Activated T-cell treated with anti-CD3 and anti-CD28 coated beads for 4 hours (primary cell): ENCODE results near the gene DDAH1.

Experiments used
- DNase-seq: peaks from one replicate; pipeline ENCODE4 v3.0.0-alpha.2; 2020

Gene DDAH1

DNA sequence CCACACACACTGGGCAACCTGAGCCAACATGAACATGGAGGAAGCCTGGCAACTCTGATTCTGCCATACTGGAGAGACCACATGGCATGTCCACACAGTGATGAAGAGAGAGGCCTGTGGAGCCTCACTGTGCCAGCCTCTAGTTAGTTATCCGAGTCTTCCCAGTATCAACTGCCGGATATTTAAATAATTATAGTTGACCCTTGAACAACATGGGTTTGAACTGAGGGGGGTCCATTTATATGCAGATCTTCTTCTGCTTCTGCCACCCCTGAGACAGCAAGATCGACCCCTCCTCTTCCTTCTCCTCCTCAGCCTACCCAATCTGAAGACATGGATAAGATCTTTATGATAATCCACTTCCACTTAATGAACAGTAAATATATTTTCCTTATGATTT, 27.8 kb downstream of the DDAH1 start:
- no peak for DNase-seq

DNA sequence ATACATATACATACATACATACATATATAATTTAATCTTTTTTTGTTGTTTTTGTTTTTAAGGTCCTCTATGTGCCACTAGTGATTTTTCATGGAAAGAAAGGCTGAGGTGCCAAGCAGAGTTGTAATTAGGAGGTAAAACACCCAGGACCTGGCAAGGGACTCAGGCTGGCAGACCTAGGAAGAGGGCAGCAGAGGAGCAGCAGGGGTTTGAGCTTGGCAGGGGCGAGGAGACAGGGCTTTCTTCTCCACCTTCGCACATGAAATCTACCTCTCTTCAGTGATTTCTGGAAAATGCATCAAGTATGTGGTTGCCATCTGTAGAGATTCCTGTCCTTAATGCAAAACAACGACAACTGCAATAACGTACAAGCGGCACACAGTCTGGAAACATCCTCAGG, 31.9 kb downstream of the DDAH1 start:
- DNase-seq: no peak

DNA sequence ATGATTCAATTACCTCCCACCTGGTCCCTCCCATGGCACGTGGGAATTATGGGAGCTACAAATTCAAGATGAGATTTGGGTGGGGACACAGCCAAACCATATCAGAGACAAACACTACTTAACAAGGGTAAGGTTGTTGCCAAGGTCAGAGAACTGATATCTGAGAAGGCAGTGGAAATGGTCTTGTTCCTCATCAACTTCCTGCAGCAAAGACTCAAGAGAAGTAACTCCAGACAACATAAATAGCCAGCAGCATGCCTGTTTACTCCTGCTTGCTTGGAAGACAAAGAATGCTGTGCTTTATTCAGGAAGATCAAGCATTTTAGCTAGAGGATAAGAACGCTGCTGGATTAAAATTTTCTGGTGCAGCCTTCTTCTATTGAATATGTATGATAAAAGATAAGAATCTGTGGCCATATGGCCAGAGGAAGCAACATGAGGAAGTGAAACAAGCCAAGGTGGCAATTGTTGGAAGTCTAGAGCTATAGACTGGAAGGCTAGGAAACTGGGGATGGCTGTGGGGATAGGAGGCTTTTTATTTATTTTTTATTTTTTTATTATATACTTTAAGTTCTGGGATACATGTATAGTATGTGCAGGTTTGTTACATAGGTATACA, 36.4 kb downstream of the DDAH1 start:
- no peak for DNase-seq

DNA sequence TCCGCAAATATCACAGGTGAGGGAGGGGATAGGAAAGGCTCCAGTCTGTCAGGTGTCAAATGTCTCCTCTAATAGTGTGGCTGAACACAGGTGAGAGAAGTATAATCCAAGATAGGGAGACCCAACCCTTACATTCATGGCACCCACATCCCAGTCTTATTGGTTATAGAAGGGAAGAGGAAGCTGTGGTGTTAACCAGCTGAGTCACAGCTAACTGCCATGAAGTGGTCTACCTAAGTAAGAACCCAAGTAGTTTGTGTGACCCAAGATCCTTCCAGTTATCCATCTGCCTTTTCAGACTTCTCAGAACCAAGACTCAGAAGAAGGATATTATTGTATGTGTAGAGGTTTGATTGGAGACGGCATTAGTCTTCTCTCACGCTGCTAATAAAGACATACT, 37.1 kb downstream of the DDAH1 start:
- DNase-seq: no peak

DNA sequence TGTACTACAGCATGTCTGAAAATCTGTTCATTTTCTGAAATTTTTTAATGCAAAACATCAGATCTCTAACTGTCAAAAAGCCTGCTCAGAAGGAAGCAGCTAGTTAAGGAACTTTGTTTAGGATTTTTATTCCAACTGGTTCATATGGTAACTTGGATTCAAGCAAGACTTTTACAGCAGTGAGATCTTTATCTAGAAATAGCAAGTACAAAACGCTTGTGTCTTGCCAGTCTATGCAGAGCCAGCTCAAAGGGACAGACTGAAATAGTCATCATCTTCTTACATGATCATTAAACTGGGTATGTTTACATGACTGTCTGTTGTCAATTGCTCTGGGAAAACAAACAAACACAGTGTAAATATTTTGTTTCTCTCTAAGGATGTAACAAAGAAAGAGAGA, 37.6 kb downstream of the DDAH1 start:
- DNase-seq: no peak

DNA sequence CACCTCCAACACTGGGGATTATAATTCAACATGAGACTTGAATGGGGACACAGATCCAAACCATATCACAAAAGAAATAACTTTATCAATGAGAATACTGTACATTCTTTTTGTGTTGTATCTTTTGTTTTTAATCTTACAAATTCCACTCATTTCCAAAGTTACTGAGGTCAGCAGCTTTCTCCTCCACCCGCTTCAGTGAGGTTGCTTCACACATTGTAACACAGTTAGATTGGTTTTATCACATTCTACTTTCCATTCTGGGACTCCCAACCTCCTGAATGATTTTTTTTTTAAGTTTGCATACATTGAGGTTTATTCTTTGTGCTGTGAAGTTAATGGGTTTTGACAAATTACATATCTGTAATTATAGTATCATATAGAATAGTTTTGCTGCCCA, 43.8 kb downstream of the DDAH1 start:
- no peak for DNase-seq

DNA sequence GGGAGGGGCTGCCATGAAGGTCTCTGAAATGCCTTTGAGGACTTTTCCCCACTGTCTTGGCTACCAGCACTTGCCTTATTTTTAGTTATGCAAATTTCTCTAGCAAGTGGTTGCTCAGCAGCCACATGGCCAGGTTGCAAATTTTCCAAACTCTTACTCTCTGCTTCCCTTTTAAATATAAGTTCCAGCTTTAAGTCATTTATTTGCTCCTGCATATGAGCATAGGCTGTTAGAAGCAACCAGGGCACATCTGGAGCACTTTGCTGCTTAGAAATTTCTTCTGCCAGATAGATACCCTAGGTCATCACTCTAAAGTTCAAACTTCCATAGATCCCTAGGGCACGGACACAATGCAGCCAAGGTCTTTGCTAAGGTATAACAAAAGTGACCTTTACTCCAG, 44.8 kb downstream of the DDAH1 start:
- DNase-seq: no peak

DNA sequence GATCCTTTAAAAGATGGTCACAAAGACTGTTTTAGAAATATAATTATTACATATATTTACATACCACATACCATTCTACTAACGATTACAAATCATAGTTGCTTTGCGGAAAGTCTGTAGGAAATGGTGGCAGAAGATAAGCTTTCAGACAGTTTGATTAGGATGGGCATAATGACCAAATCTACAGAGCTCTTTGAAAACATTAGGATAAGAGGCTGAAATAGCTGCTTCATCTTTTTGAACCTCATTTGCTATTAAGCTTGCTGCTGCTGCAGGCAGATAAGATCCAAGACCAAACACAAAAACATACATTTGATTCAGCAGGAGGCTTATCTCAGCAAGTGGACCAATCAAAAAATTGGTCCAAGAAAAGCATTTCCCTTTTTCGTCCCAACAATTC, 47.1 kb downstream of the DDAH1 start:
- DNase-seq: no peak

DNA sequence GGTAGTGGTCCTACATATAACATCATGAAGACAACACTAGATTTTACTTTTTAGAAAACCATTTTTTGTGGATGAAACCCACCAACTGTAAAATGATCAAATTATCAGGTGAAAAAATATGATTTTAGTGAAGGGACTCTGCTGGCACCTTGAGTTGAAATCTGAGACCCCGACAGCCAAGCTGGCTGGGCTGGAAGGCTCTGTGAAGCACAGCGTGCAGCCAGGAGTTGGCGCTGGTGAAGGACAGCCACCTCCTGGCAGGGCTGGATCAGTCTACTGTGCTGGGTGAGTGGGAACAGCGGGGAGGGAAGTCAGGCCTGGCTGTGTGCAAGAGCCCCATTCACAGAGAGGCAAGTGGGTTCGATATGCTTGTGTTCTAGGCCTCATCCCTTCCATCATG, 47.9 kb downstream of the DDAH1 start:
- DNase-seq: no peak

DNA sequence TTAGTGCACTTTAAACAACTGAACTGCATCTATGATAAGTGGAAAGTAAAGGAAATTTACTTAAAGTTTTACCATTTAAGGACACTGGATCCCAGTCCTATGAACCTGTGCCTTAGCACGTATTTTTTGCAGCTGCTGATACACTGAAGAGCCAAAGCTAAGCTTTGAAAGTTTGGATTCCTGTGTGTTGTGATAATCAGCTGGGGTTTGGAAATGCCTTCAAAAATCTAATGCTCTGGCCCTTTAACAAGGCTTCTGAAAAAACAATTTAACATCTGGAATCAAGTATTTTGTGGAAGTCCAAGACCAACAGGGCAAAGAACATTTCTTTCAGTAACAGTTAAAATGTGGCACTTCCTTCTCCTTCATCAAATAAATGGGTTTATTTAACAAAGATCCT, 51.8 kb downstream of the DDAH1 start:
- no peak for DNase-seq

DNA sequence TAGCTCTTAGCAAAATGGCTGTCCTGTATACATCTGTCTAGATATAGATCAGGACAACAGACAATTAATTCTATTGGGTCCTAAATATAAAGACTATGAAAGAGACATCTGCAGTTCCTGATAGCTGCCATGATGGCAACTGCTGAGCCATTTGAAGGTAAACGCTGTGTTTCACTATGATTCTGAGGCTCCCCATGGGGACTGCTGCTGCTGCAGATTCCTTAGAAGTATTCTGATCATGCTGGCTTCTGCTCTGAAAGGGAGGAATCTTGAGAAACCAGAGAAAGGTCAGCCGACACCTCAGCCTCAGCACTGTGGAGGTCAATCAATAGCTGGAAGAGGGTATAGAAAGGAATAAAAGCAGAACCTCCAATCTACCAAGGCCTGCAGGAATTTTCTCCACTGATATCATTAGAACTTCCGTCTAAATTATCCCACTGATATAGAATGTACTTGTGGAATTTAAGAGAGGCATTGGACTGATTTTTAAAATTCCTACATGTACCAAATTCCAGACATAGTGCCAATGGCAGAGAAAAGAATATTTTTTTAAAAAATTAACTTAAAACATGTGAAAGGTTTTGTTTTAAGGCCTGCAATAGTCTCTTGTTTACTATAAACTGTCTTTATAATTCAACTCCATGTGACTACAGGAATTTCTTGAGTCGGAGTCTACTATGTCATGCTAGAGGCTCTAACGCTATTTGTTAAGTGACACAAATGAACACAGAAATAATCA, 53.2 kb downstream of the DDAH1 start:
- DNase-seq: no peak

DNA sequence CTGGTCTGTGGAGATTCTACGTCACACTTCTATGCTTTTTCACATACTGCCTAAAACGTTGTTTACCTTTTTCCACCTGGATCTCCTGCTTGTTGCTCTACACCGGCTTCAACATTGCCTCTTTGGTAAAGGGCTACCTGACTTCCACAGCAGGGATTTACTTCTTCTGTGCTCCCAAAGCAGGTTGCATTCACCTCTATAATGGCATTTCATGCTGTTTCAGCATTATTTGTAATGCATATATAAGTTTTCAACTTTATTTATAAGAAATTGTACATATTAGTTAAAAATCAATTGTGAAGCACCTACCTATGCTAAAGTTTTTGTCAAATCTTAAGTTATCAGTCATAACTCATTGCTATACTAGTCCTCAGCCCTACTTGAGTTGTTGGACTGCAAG, 55.4 kb downstream of the DDAH1 start:
- no peak for DNase-seq

DNA sequence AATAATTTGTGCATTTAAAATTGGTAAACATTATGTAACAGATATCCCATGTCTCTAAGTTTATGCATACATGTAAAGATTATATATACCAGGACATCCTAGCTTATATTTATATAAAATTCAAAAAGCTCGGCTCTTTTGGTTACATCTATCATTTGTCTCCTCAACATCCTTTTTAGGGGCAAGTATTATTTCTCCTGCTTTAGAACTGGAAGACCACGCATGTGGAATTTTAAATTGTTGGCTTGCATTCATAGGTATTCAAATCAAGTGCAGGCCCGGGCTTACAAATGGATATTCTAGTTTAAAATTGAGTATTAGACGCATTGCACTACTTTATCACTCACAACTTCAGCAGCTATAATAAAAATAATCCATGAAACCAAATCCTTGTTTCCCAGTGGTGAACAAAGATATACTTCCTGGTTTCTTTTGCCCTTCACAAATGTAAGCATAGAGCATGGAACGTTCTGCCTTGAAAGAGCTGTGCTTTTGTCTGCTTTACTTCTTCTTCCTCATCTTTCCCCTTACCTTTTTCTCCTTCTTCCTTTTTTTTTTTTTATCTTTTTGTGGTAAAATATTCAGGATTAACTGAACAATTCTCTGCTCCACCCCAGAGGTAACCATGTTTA, 57.1 kb downstream of the DDAH1 start:
- DNase-seq: no peak

DNA sequence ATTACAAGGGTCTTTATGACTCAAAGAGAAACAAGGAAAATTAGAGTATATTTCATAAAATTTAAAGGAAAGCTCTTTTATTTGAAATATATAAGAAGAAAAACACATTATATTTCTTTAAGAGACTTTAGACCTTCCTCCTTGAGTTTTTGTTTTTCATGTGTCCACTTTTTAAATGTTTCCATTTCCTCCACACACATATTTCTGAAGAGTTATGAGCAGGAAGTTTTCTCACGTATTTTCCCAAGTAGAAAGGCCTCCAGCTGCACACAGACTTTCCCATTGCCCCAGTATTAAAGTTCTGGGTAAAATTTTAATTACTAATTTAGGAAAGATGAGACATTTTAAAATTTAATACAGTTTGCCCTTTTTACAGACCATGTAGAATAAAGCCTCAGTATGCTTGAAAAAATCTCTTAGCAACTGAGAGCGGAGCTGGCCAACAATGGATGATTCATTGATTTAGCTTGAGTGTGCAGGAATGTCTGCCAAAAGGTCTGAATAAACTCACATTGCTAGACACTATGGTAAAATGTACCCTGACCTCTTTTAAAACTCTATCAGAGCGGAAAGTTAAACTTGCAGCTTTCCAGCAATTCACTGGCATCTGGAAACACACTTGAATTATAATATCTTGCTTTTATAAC, 57.9 kb downstream of the DDAH1 start:
- no peak for DNase-seq

DNA sequence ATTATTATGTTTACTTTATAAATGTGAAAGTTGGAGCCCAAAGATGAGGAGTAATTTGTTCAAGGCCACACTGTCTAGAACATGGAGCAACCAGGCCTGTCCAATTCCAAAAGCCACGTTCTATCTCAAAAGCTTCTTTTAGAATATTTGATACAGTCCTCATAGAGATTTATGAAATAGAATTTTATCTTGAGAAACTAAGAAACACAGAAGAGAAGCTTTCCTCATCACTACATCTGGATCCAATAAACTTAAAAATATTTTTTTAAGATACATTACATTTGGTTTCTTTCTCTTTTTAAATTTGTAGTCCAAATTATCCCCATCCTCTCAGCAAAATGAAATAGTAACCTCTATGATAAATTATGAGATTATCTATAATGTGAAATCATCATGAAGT, 58.9 kb downstream of the DDAH1 start:
- DNase-seq: no peak

DNA sequence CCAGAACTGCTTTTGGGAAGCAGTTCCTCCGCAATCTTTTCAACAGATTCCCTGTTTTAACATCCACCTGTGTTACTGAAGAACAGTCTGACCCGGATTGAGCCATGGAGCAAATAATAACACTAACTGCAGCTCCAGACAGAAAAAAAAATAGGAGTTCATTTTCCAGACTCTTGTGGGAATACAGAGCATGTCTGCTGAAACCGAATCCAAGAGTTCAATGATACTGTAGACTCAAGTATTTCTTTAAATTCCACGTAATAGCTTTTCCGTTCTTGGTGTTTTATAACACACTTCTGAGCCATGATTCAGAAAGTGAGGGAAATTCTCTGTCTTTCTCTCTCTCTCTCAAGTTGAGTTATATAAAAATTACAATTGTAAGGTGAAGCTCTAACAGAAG, 60.6 kb downstream of the DDAH1 start:
- no peak for DNase-seq

DNA sequence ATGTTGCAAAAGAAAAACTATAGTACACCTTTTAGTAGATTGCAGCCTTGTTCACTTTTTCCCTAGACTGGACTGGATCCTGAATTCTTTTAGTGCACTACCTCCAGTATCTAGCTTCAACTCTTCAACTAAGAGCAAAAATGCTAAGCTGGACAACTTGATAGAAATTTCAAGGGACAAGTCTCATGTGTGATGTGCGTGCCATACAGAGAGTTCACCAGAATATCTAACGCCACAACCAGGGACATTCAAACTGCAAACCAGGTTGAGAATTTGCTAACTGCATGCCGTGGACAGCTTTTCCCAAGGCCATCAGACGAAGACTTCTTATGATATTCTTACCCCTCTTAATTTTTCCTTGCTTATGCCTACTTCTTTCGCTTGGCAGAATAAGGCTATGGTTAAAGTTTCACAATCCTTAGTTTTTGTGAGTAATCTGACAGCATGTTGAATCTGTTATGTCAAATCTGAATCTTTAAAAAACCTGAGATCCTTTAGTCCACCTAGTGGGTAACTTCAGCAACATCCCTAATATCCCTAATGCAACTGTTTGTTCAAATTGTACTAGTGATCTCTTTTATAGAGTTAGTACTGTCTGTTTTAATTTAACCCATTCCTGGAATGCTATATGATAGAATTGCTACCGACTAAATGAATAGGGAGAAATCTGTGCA, 66.4 kb downstream of the DDAH1 start:
- no peak for DNase-seq

DNA sequence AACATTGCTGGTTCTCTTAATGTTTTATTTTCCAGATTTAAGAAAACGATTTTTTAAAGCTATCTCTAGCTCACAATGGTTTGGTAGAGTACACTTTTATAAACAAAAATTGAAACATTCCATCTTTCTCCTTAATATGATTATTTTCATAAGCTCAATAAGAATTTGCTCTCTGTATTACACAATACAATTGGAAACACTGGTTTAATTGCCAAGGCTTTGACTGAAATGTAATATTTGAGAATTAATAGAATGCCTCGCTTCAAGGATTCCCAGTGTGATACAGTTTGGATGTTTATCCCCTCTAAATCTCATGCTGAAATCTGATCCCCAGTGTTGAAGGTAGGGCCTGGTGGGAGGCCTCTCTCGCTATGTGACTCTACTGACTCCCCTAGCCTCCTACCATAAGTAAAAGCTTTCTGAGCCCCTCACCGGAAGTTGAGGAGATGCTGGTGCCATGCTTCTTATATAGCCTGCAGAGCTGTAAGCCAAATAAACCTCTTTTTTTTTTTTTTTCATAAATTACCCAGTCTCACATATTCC, 67.4 kb downstream of the DDAH1 start:
- no peak for DNase-seq

DNA sequence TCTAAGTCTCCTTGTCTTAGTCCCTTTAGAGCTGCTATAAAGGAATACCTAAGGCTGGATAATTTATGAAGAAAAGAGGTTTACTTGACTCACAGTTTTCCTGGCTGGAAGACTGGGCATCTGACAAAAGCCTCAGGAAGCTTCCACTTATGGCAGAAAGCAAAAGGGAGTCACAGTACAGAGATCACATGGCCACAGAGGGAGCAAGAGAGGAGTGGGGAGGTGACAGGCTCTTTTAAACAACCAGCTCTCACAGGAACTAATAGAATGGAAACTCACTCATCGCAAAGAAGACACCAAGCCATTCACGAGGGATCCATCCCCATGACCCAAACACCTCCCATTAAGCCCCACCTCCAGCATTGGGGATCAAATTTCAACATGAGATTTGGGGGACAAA, 68.8 kb downstream of the DDAH1 start:
- no peak for DNase-seq

DNA sequence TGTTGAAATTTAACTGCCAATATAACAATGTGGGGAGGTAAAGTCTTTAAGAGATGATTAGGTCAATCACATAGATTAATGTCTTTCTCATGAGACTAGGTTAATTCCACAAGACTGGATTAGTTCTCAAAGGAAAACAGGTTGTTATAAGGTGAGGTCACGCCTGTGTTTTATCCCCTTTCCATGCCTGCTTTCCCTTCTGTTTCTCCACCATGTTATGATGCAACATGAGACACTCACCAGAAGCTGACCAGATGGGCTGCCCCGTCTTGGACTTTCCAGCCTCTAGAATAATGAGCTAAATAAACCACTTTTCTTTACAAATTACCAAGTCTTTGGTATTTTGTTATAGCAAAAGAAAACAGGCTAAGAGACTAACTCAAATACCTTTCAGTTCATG, 70.8 kb downstream of the DDAH1 start:
- no peak for DNase-seq

DNA sequence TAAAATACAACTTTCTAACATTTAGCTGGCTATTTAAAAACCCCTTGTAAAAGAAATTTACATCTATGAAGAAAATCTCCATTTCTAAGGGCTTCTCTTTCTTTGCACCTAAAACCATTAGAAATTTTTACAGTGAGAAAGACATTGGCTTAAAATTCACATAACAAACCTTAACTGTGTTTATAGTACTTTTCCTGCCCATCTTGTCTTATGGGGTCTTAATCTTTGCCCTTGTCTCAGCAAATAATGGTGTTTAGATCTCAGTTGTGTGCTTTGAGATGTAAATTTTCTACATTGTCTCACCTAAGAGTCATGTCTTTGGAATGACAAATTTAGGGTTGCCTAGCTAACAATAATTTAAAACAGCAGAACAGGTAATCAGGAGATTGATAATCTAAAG, 71.5 kb downstream of the DDAH1 start:
- no peak for DNase-seq

DNA sequence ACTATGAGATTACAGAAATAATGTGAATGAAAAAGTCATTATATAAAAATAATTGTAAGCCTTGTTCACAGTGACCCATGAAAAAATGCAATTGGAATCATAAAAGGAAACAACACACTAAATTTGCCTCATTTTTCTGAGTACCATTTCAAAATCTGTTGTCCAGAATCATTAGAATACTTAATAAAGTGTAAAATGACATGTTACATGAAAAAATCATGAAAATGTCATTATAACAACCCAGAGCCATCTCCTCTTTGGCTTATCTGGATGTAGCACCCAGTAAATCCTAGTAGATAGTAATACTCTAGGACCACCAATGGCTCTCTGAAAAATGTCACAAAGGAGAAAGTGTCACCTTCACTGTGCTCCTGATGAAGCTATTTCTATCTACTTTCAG, 76.5 kb downstream of the DDAH1 start:
- DNase-seq: no peak

DNA sequence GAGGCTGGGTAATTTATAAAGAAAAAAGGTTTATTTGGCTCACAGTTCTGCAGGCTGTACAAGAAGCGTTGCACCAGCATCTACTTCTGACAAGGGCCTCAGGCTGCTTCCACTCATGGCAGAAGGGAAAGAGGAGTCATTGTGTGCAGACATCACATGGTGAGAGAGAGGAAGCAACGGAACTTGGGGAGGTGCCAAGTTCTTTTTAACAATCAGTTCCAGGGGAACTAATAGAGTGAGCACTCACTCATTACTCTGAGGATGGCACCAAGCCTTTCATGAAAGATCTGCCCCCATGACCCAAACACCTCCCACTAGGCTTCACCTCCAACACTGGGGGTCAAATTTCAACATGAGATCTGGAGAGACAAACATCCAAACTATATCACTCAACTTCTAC, 77.2 kb downstream of the DDAH1 start:
- no peak for DNase-seq
